ENCODE results near the gene PNMA6E.

The PNMA6E gene

DNA sequence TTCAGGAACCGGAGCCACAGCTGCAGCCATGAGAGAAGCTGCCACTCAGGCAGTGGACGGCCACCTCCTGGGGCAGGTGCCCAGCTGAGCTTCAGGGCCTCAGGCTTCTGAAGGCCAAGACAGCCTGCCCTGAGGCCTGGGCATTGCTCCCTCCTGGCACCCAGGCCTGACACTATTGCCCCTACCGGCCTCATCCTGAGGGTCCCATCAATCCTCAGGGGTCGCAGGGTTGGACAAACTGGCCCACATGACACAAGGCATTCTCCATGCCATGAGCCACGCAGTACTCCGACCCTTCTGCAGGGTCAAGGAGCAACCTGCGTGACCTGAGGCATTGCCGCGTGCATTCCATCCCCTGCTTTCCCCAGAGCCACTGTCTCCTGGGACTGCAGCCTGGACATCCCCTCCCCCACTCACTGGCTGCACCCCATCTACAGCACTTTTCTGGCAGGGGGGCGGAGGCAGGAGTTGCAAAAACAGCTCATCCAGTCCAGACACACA, 7.1 kb upstream of the PNMA6E start:
- Histone ChIP-seq H3K27me3 (ENCODE audit: insufficient read depth, low read length, poor library complexity) (no peaks in the 10 kb centered on the region), H3K4me1 (ENCODE audit: insufficient read depth, low read length) (no peaks in the 10 kb centered on the region), H3K27ac (ENCODE audit: low read length) (no peak overlapping the region), H3K36me3 (ENCODE audit: insufficient read depth, low read length) (no peaks in the 10 kb centered on the region), H3K4me3 (ENCODE audit: low read depth in 1 of 2, low read length in 2 of 2) (no peak overlapping the region), H3K9me3 (ENCODE audit: insufficient read depth, low read length, severe bottlenecking) (no peaks in the 10 kb centered on the region), H3K9ac (ENCODE audit: low read depth, low read length) (no peak overlapping the region), H3K4me2 (ENCODE audit: insufficient read depth, low read length) (no peak overlapping the region), H3K79me2 (ENCODE audit: insufficient read depth, low read length) (no peaks in the 10 kb centered on the region), H2AFZ (ENCODE audit: low read depth, low read length) (no peak overlapping the region), H4K20me1 (ENCODE audit: insufficient read depth, low read length) (no peaks in the 10 kb centered on the region)
- TF ChIP-seq EZH2 (IDR thresholded peaks at IDR 0.05; ENCODE audit: borderline replicate concordance, low read depth, low read length, severe bottlenecking) = no peak
- TF ChIP-seq, protein P1, sequence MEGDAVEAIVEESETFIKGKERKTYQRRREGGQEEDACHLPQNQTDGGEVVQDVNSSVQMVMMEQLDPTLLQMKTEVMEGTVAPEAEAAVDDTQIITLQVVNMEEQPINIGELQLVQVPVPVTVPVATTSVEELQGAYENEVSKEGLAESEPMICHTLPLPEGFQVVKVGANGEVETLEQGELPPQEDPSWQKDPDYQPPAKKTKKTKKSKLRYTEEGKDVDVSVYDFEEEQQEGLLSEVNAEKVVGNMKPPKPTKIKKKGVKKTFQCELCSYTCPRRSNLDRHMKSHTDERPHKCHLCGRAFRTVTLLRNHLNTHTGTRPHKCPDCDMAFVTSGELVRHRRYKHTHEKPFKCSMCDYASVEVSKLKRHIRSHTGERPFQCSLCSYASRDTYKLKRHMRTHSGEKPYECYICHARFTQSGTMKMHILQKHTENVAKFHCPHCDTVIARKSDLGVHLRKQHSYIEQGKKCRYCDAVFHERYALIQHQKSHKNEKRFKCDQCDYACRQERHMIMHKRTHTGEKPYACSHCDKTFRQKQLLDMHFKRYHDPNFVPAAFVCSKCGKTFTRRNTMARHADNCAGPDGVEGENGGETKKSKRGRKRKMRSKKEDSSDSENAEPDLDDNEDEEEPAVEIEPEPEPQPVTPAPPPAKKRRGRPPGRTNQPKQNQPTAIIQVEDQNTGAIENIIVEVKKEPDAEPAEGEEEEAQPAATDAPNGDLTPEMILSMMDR (IDR thresholded peaks at IDR 0.05; ENCODE audit: borderline replicate concordance, extremely low read depth, low read length, poor library complexity, severe bottlenecking) = no peak
- DNase-seq (no peak), ATAC-seq (ENCODE audit: insufficient read depth, low read depth) (no peak)

DNA sequence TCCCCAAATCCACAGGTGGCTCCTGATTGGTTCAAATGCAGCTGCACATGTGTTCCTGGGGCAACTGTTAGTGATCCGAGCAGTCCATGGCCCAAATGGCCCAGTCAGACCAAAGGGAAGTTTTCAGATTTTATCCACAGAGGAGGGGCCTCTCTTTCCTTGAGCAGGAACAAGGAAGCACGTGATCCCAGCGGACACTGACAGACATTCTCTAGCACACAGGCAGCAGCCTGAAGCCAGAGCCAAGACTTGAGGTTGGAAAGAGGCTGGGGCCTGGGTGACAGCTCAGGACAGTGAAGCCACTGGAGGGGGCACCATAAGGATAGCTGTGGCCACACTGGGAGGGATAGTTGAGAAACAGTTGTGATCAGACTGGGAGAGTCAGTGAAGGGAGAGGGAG, 6.6 kb upstream of the PNMA6E start:
- no peak for TF ChIP-seq EZH2 (IDR thresholded peaks at IDR 0.05; ENCODE audit: borderline replicate concordance, low read depth, low read length, severe bottlenecking)
- TF ChIP-seq, protein P1 (IDR thresholded peaks at IDR 0.05; ENCODE audit: borderline replicate concordance, extremely low read depth, low read length, poor library complexity, severe bottlenecking) = no peak
- Histone ChIP-seq H3K4me1 (ENCODE audit: insufficient read depth, low read length) (no peaks in the 10 kb centered on the region), H3K4me2 (ENCODE audit: insufficient read depth, low read length) (no peak overlapping the region), H3K27me3 (ENCODE audit: insufficient read depth, low read length, poor library complexity) (no peaks in the 10 kb centered on the region), H2AFZ (ENCODE audit: low read depth, low read length) (no peak overlapping the region), H4K20me1 (ENCODE audit: insufficient read depth, low read length) (no peaks in the 10 kb centered on the region), H3K36me3 (ENCODE audit: insufficient read depth, low read length) (no peaks in the 10 kb centered on the region), H3K4me3 (ENCODE audit: low read depth in 1 of 2, low read length in 2 of 2) (no peak overlapping the region), H3K9ac (ENCODE audit: low read depth, low read length) (no peak overlapping the region), H3K9me3 (ENCODE audit: insufficient read depth, low read length, severe bottlenecking) (no peaks in the 10 kb centered on the region), H3K27ac (ENCODE audit: low read length) (no peak overlapping the region), H3K79me2 (ENCODE audit: insufficient read depth, low read length) (no peaks in the 10 kb centered on the region)
- ATAC-seq (ENCODE audit: insufficient read depth, low read depth) (no peak), DNase-seq (no peak)

DNA sequence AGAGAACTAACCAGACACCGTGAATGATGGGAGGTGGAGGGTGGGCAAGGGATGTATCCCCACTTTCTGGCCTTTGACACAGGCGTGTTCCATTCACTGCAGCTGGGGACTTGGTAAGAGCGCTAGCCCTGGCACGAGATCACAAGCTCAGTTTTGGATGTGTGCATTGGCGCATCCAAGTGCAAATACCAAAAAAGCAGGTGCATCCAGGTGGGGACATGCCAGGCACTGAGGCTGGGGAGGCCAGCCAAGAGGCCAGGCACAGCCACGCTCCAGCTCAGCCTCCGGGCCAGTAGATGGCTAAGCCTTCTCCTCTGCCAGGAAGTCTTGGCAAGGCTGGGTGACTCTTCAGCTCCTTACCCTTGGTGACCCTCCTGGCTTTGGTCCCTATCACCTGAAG, 5.8 kb upstream of the PNMA6E start:
- TF ChIP-seq EZH2 (IDR thresholded peaks at IDR 0.05; ENCODE audit: borderline replicate concordance, low read depth, low read length, severe bottlenecking) = no peak
- TF ChIP-seq, protein P1 (IDR thresholded peaks at IDR 0.05; ENCODE audit: borderline replicate concordance, extremely low read depth, low read length, poor library complexity, severe bottlenecking) = no peak
- ATAC-seq (ENCODE audit: insufficient read depth, low read depth) = no peak

DNA sequence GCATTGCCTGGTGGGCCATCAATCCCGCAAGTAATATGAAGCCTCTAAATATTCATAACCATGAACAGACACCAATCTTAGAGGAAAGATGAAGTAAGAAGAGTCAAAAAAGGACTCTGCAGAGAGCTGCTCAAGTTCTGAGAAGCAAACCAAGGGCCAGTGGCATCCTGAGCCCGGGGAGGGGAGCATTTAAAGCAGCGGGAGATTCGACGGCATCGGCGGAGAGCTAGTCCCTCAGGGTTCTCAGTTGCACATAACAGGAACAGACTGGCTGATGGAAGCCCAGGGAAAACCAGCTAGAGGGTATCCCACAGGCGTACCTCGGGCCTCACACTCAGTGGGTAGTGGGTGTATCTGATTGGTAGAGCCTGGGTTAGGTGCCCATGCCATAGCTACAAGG, 4.9 kb upstream of the PNMA6E start:
- Histone ChIP-seq H4K20me1 (ENCODE audit: insufficient read depth, low read length) (no peaks in the 10 kb centered on the region), H3K4me3 (ENCODE audit: low read depth in 1 of 2, low read length in 2 of 2) (no peak overlapping the region), H3K27ac (ENCODE audit: low read length) (no peak overlapping the region), H3K4me2 (ENCODE audit: insufficient read depth, low read length) (no peak overlapping the region), H2AFZ (ENCODE audit: low read depth, low read length) (no peak overlapping the region), H3K79me2 (ENCODE audit: insufficient read depth, low read length) (no peaks in the 10 kb centered on the region), H3K9ac (ENCODE audit: low read depth, low read length) (no peak overlapping the region), H3K4me1 (ENCODE audit: insufficient read depth, low read length) (no peaks in the 10 kb centered on the region), H3K9me3 (ENCODE audit: insufficient read depth, low read length, severe bottlenecking) (no peaks in the 10 kb centered on the region), H3K36me3 (ENCODE audit: insufficient read depth, low read length) (no peaks in the 10 kb centered on the region), H3K27me3 (ENCODE audit: insufficient read depth, low read length, poor library complexity) (no peaks in the 10 kb centered on the region)
- no peak for ATAC-seq (ENCODE audit: insufficient read depth, low read depth)
- TF ChIP-seq EZH2 (IDR thresholded peaks at IDR 0.05; ENCODE audit: borderline replicate concordance, low read depth, low read length, severe bottlenecking) = no peak
- TF ChIP-seq, protein P1 (IDR thresholded peaks at IDR 0.05; ENCODE audit: borderline replicate concordance, extremely low read depth, low read length, poor library complexity, severe bottlenecking) = no peak
- DNase-seq = no peak

More for the DNA sequence above, 5.8 kb upstream of the PNMA6E start:
- Histone ChIP-seq H3K4me2 (ENCODE audit: insufficient read depth, low read length) (no peak overlapping the region), H3K4me1 (ENCODE audit: insufficient read depth, low read length) (no peaks in the 10 kb centered on the region), H3K4me3 (ENCODE audit: low read depth in 1 of 2, low read length in 2 of 2) (no peak overlapping the region), H2AFZ (ENCODE audit: low read depth, low read length) (no peak overlapping the region), H3K36me3 (ENCODE audit: insufficient read depth, low read length) (no peaks in the 10 kb centered on the region), H3K9ac (ENCODE audit: low read depth, low read length) (no peak overlapping the region), H3K27me3 (ENCODE audit: insufficient read depth, low read length, poor library complexity) (no peaks in the 10 kb centered on the region), H4K20me1 (ENCODE audit: insufficient read depth, low read length) (no peaks in the 10 kb centered on the region), H3K27ac (ENCODE audit: low read length) (no peak overlapping the region), H3K79me2 (ENCODE audit: insufficient read depth, low read length) (no peaks in the 10 kb centered on the region), H3K9me3 (ENCODE audit: insufficient read depth, low read length, severe bottlenecking) (no peaks in the 10 kb centered on the region)
- no peak for DNase-seq
